HEK293 (cell line): ENCODE data around the gene TNNT3.
A peak's percentile ranks its signal among the peaks of the same experiment; 100 is the strongest.

Experiments used
- CTCF ChIA-PET: fragments of 350-600 bp; formaldehyde crosslinking; extraction: SDS; loops from one replicate; lab custom pipeline; 2021; ENCODE audit warnings: antibody characterized with exemption; lab: Yijun Ruan, JAX
- POLR2A ChIA-PET: fragments of 300-600 bp; formaldehyde crosslinking; extraction: SDS; loops from one replicate; lab custom pipeline; 2020; ENCODE audit warnings: antibody characterized with exemption, inconsistent platforms; lab: Yijun Ruan, JAX
- H3K27ac ChIP-seq: fragments of 200-500 bp; sonication (Bioruptor generic); 2 replicates; pipeline ENCODE4 v1.5.1; 2014; ENCODE audit warnings: low read depth, low read length, control low read depth, inconsistent platforms; ENCODE audit errors: extremely low read depth
- H3K36me3 ChIP-seq, 2 experiments: fragments of 200-500 bp in 1 of 2; sonication (Bioruptor generic) in 1 of 2; 1 replicate in 1 of 2; 2 replicates in 1 of 2; pipeline ENCODE4 v1.5.1; 2014 to 2017; ENCODE audit warnings: inconsistent platforms in 2 of 2, low read length in 2 of 2; ENCODE audit not compliant: control insufficient read depth in 2 of 2, insufficient read depth in 1 of 2
- H3K4me1 ChIP-seq: fragments of 200-500 bp; sonication (Bioruptor generic); 2 replicates; pipeline ENCODE4 v1.5.1; 2014; ENCODE audit warnings: mild to moderate bottlenecking, low read length, inconsistent platforms; ENCODE audit not compliant: control insufficient read depth, insufficient read depth
- H3K4me3 ChIP-seq: 2 replicates; pipeline ENCODE4 v1.5.1; 2011; ENCODE audit warnings: low read depth, mild to moderate bottlenecking, control low read depth, low read length, moderate library complexity
- H3K9me3 ChIP-seq: fragments of 200-500 bp; sonication (Bioruptor generic); 2 replicates; pipeline ENCODE4 v1.5.1; 2014; ENCODE audit warnings: low read depth, low read length, inconsistent platforms; ENCODE audit not compliant: control insufficient read depth, insufficient read depth
- BCL11B ChIP-seq: fragments of 450-650 bp; formaldehyde crosslinking; IDR thresholded peaks from 2 replicates; pipeline ENCODE4 v1.5.1; 2016; ENCODE audit warnings: low read depth, missing biosample characterization, missing genetic modification characterization
- EGR2 ChIP-seq: fragments of 450-650 bp; formaldehyde crosslinking; IDR thresholded peaks from 2 replicates; pipeline ENCODE4 v1.5.1; 2016; ENCODE audit warnings: low read depth, missing biosample characterization, missing genetic modification characterization
- GLIS1 ChIP-seq: fragments of 450-650 bp; formaldehyde crosslinking; IDR thresholded peaks from 2 replicates; pipeline ENCODE4 v1.5.1; 2016; ENCODE audit warnings: missing biosample characterization, missing genetic modification characterization
- IKZF3 ChIP-seq: fragments of 450-650 bp; IDR thresholded peaks from 2 replicates; pipeline ENCODE4 v1.5.0; 2018; ENCODE audit warnings: missing biosample characterization, mild to moderate bottlenecking, missing genetic modification characterization, moderate library complexity
- INSM2 ChIP-seq: fragments of 450-650 bp; formaldehyde crosslinking; IDR thresholded peaks from 2 replicates; pipeline ENCODE4 v1.5.1; 2016; ENCODE audit warnings: missing biosample characterization, missing genetic modification characterization
- KLF1 ChIP-seq: fragments of 450-650 bp; formaldehyde crosslinking; IDR thresholded peaks from 2 replicates; pipeline ENCODE4 v1.5.1; 2016; ENCODE audit warnings: missing biosample characterization, missing genetic modification characterization
- KLF8 ChIP-seq: fragments of 450-650 bp; formaldehyde crosslinking; IDR thresholded peaks from 2 replicates; pipeline ENCODE4 v1.5.1; 2016; ENCODE audit warnings: missing biosample characterization, missing genetic modification characterization
- PRDM1 ChIP-seq: fragments of 450-650 bp; formaldehyde crosslinking; IDR thresholded peaks from 2 replicates; pipeline ENCODE4; 2016; ENCODE audit warnings: missing biosample characterization, missing genetic modification characterization
- PRDM4 ChIP-seq: fragments of 450-650 bp; formaldehyde crosslinking; IDR thresholded peaks from 2 replicates; pipeline ENCODE4 v1.5.1; 2017; ENCODE audit warnings: missing biosample characterization, missing genetic modification characterization
- SCRT1 ChIP-seq: fragments of 450-650 bp; formaldehyde crosslinking; IDR thresholded peaks from 2 replicates; pipeline ENCODE4 v1.5.1; 2016; ENCODE audit warnings: missing biosample characterization, missing genetic modification characterization, borderline replicate concordance
- SCRT2 ChIP-seq: fragments of 450-650 bp; formaldehyde crosslinking; IDR thresholded peaks from 2 replicates; pipeline ENCODE4 v1.5.1; 2016; ENCODE audit warnings: missing biosample characterization, missing genetic modification characterization
- SETDB1 ChIP-seq: IDR thresholded peaks from one replicate; pipeline ENCODE4 v1.6.1; 2017; ENCODE audit warnings: mild to moderate bottlenecking, low read length, moderate library complexity, mixed read lengths; ENCODE audit not compliant: insufficient read length
- WT1 ChIP-seq: fragments of 450-650 bp; formaldehyde crosslinking; IDR thresholded peaks from 2 replicates; pipeline ENCODE4 v1.5.1; 2016; ENCODE audit warnings: missing biosample characterization, missing genetic modification characterization
- YY1 ChIP-seq: fragments of 450-650 bp; formaldehyde crosslinking; IDR thresholded peaks from 2 replicates; pipeline ENCODE4 v1.5.1; 2018; ENCODE audit warnings: missing biosample characterization, missing genetic modification characterization
- ZBTB1 ChIP-seq: fragments of 450-650 bp; formaldehyde crosslinking; IDR thresholded peaks from 2 replicates; pipeline ENCODE4 v1.5.1; 2016; ENCODE audit warnings: missing biosample characterization, missing genetic modification characterization
- ZFHX2 ChIP-seq: fragments of 450-650 bp; formaldehyde crosslinking; conservative IDR thresholded peaks from 2 replicates; pipeline ENCODE4 v1.5.1; 2016; ENCODE audit warnings: missing biosample characterization, missing genetic modification characterization
- ZIC2 ChIP-seq: fragments of 450-650 bp; formaldehyde crosslinking; IDR thresholded peaks from 2 replicates; pipeline ENCODE4 v1.5.1; 2016; ENCODE audit warnings: missing biosample characterization, missing genetic modification characterization
- ZNF121 ChIP-seq: fragments of 450-650 bp; formaldehyde crosslinking; IDR thresholded peaks from 2 replicates; pipeline ENCODE4 v1.5.1; 2016; ENCODE audit warnings: missing biosample characterization, missing genetic modification characterization
- ZNF140 ChIP-seq: fragments of 450-650 bp; formaldehyde crosslinking; IDR thresholded peaks from 2 replicates; pipeline ENCODE4 v1.5.1; 2016; ENCODE audit warnings: missing biosample characterization, missing genetic modification characterization
- ZNF416 ChIP-seq: fragments of 450-650 bp; formaldehyde crosslinking; IDR thresholded peaks from 2 replicates; pipeline ENCODE4 v1.5.1; 2016; ENCODE audit warnings: missing biosample characterization, missing genetic modification characterization
- ZNF433 ChIP-seq: fragments of 450-650 bp; formaldehyde crosslinking; IDR thresholded peaks from 2 replicates; pipeline ENCODE4 v1.5.1; 2016; ENCODE audit warnings: missing biosample characterization, missing genetic modification characterization, low read depth
- ZNF660 ChIP-seq: fragments of 450-650 bp; IDR thresholded peaks from 2 replicates; pipeline ENCODE4 v1.5.1; 2018; ENCODE audit warnings: missing biosample characterization, mild to moderate bottlenecking, missing genetic modification characterization
- ZNF791 ChIP-seq: fragments of 450-650 bp; formaldehyde crosslinking; IDR thresholded peaks from 2 replicates; pipeline ENCODE4 v1.5.1; 2016; ENCODE audit warnings: missing biosample characterization, missing genetic modification characterization
- ZNF830 ChIP-seq: fragments of 450-650 bp; IDR thresholded peaks from 2 replicates; pipeline ENCODE4 v1.5.0; 2018; ENCODE audit warnings: missing biosample characterization, missing genetic modification characterization, low read depth, mild to moderate bottlenecking, moderate library complexity
- TF ChIP-seq, protein P1 (sequence below): fragments of 450-650 bp; formaldehyde crosslinking; IDR thresholded peaks from 2 replicates; pipeline ENCODE4 v1.5.1; 2017; ENCODE audit warnings: missing biosample characterization, missing genetic modification characterization

The TNNT3 gene

DNA sequence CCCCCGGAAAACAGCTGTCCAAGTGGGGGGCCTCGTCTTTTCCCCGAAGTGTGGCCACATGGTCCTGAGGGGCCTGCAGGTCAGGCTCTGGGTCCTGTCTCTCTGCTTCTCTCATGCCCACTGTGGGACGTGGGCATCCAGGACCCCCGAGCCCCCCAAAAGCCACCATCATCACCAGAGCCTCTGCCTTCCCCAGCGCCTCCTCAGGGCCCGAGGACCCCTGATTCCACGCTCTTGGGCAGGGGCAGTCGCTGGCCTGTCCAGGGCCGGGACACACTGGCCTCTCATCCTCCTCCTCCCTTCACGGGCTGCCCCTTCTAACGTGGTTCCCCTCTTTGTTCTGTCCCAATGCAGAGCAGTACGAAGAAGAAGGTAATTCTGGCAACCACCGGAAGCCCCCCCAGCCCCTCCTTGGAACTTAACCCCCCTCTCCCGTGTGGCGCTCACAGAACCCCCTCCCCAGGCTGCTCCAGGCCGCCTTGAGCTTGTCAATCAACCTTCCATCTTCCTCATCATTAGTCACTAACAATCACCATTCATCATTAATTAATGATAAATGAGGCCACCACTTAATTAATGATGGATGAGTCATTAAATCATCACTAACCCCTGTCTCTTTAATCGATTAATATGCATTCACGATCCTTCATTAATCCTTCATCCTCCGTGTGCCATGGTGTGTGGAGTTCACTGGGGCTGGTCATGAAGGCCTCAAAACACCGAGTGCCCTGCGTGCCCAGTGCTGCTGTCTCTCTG is 3.9 kb downstream of the TNNT3 start:
- ChIA-PET CTCF (interaction anchor here (0.6 to 3.4 kb wide), 4 partner anchors 11 to 230 kb away, joined by 3 to 12 read pairs (median 6); no protein-coding TSS in a partner anchor), POLR2A (no interaction called here)
- H3K27ac ChIP-seq: no peak overlapping the region
- H3K9me3 ChIP-seq: no peaks in the 10 kb centered on the region
- H3K36me3 ChIP-seq: no peaks in the 10 kb centered on the region
- H3K4me3 ChIP-seq: no peak overlapping the region
- TF ChIP-seq IKZF3 (tag by site-specific recombination): no peak
- TF ChIP-seq ZNF830 (tag by site-specific recombination): no peak
- no peak for TF ChIP-seq ZNF121 (tag by site-specific recombination)
- no peak for TF ChIP-seq WT1 (tag by site-specific recombination)
- TF ChIP-seq KLF1: no peak
- TF ChIP-seq YY1 (tag by site-specific recombination): no peak
- no peak for TF ChIP-seq ZNF791 (tag by site-specific recombination)
- TF ChIP-seq ZBTB1 (tag by site-specific recombination): no peak
- no peak for TF ChIP-seq PRDM1 (tag by site-specific recombination)
- no peak for TF ChIP-seq SCRT2
- TF ChIP-seq SCRT1 (tag by site-specific recombination): no peak
- TF ChIP-seq INSM2 (tag by site-specific recombination): no peak
- no peaks in the 10 kb centered on the region for H3K4me1 ChIP-seq

- Histone ChIP-seq H3K9me3 (no peaks in the 10 kb centered on the region), H3K27ac (no peak overlapping the region), H3K36me3 (no peaks in the 10 kb centered on the region), H3K4me1 (no peaks in the 10 kb centered on the region), H3K4me3 (no peak overlapping the region)
- ChIA-PET POLR2A (no interaction called here), CTCF (interaction anchor here (0.6 to 1.2 kb wide), 2 partner anchors 48 to 180 kb away, joined by 5 to 6 read pairs; no protein-coding TSS in a partner anchor)
- TF ChIP-seq EGR2 (tag by site-specific recombination) (peak; percentile 66), ZNF140 (no peak), ZNF416 (tag by site-specific recombination) (no peak), KLF1 (peak; percentile 93), ZFHX2 (tag by site-specific recombination) (peak; percentile 70)
Observed at GRCh38 chr11:1924181-1924580, 4.7 kb downstream of the TNNT3 start.

DNA sequence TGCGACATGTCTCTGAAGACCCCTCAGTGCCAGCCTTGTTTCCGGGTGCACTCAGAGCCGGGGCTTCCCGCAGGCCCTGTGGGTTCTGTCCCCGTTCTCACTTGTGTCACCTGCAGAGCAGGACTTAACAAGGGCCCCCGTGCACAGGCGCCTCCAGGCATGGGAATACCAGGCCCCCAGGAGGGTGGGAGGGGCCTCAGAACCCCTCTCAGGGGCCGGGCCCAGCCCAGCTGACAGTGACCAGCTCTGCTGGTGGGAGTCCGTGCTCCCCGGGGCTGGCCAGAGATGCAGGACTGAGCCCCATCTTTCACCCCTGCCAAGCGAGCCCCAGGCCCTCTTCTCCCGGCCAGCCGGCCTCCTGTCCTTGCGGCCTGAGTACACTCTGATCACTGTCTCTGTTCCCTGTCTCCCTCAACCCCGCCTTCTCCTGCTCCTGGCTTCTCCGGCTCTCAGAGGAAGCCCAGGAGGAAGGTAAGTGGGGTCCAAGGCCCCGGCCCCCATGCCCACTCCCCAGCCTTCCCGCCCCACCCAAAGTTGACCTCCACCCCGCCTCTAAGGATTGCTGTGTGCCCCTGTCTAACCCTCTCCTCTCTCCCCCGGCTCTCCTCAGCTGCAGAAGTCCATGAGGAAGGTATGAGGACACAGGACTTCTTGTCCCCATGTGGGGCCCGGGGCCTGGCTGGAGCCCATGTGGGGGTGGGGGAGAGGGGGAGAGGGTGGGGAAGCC is 5.3 kb downstream of the TNNT3 start:
- CTCF ChIA-PET: interaction anchor here (0.6 kb wide), 1 partner anchor 180 kb away, joined by 5 read pairs; no protein-coding TSS in a partner anchor
- Histone ChIP-seq H3K9me3 (no peaks in the 10 kb centered on the region), H3K27ac (no peak overlapping the region), H3K36me3 (no peaks in the 10 kb centered on the region)
- TF ChIP-seq BCL11B (tag by site-specific recombination) (no peak), YY1 (tag by site-specific recombination) (no peak), PRDM4 (no peak), ZIC2 (tag by site-specific recombination) (peak; percentile 13; the same call in 1 of the 2 replicates), SETDB1 (no peak), GLIS1 (tag by site-specific recombination) (peak; percentile 41), ZNF660 (tag by site-specific recombination) (no peak), KLF8 (no peak), ZNF433 (tag by site-specific recombination) (no peak)
- TF ChIP-seq, protein P1, sequence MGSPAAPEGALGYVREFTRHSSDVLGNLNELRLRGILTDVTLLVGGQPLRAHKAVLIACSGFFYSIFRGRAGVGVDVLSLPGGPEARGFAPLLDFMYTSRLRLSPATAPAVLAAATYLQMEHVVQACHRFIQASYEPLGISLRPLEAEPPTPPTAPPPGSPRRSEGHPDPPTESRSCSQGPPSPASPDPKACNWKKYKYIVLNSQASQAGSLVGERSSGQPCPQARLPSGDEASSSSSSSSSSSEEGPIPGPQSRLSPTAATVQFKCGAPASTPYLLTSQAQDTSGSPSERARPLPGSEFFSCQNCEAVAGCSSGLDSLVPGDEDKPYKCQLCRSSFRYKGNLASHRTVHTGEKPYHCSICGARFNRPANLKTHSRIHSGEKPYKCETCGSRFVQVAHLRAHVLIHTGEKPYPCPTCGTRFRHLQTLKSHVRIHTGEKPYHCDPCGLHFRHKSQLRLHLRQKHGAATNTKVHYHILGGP (tag by site-specific recombination): no peak
- TF ChIP-seq, all 188 proteins: peak for 2
- Histone ChIP-seq H3K4me1 (no peaks in the 10 kb centered on the region), H3K4me3 (no peak overlapping the region)
- POLR2A ChIA-PET: no interaction called here
